Neuron (in vitro differentiated cells): Measurements from ENCODE around the gene TMED4.
"Not testable (repeated sequence)": the region's sequence is repeated elsewhere in the genome, so short reads cannot be mapped to it uniquely, and the experiment has no call there.

Experiments used
- H2AFZ ChIP-seq: one replicate; pipeline ENCODE4 v1.6.1; 2013; ENCODE audit warnings: low read depth, mild to moderate bottlenecking, inconsistent platforms, low read length, moderate library complexity
- H3K27me3 ChIP-seq: one replicate; pipeline ENCODE4 v1.6.1; 2013; ENCODE audit warnings: low read length; ENCODE audit not compliant: insufficient read depth
- H3K36me3 ChIP-seq: one replicate; pipeline ENCODE4 v1.6.1; 2013; ENCODE audit warnings: low read length; ENCODE audit not compliant: insufficient read depth
- H3K4me1 ChIP-seq: one replicate; pipeline ENCODE4 v1.6.1; 2013; ENCODE audit warnings: low read length; ENCODE audit not compliant: insufficient read depth
- H3K4me3 ChIP-seq: 2 replicates; pipeline ENCODE4 v1.5.1; 2013; ENCODE audit warnings: mild to moderate bottlenecking, low read length, moderate library complexity
- H3K9me3 ChIP-seq: one replicate; pipeline ENCODE4 v1.6.1; 2013; ENCODE audit warnings: low read length

The TMED4 gene

GRCh38 chr7:44572771-44573170 lies 9.3 kb downstream of the TMED4 start:
- peak overlapping the region; percentile 91 for H3K4me3 ChIP-seq
- peaks cover 65% of the 10 kb centered on the region for H3K36me3 ChIP-seq
- H3K27me3 ChIP-seq, result no peaks in the 10 kb centered on the region
- peaks cover 19% of the 10 kb centered on the region for H3K4me1 ChIP-seq
- H2AFZ ChIP-seq, result no peak overlapping the region
- no peaks in the 10 kb centered on the region for H3K9me3 ChIP-seq

DNA sequence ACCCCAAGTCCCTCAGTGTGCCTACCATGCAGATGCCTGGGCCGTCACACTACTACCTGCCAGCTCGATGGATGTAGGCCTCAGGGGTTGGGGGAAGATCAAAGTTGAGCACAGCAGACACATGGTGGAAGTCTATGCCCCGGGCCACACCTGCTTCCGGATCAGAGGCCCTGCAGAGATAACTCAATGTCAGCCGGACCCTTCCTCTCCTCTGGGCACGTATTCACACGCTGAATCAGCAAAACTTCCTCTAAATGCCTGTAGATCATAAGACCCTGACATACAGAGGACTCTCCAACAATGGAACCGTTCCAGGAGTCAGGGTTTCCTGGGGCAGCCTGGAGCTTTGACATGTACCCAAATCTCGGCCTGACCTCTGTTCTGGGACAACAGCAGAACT lies 12.1 kb downstream of the TMED4 start:
- no peaks in the 10 kb centered on the region for H3K9me3 ChIP-seq
- no peak overlapping the region for H2AFZ ChIP-seq
- no peak overlapping the region for H3K4me3 ChIP-seq
- H3K4me1 ChIP-seq, result peaks cover 19% of the 10 kb centered on the region
- H3K27me3 ChIP-seq, result no peaks in the 10 kb centered on the region
- peaks cover 72% of the 10 kb centered on the region for H3K36me3 ChIP-seq

DNA sequence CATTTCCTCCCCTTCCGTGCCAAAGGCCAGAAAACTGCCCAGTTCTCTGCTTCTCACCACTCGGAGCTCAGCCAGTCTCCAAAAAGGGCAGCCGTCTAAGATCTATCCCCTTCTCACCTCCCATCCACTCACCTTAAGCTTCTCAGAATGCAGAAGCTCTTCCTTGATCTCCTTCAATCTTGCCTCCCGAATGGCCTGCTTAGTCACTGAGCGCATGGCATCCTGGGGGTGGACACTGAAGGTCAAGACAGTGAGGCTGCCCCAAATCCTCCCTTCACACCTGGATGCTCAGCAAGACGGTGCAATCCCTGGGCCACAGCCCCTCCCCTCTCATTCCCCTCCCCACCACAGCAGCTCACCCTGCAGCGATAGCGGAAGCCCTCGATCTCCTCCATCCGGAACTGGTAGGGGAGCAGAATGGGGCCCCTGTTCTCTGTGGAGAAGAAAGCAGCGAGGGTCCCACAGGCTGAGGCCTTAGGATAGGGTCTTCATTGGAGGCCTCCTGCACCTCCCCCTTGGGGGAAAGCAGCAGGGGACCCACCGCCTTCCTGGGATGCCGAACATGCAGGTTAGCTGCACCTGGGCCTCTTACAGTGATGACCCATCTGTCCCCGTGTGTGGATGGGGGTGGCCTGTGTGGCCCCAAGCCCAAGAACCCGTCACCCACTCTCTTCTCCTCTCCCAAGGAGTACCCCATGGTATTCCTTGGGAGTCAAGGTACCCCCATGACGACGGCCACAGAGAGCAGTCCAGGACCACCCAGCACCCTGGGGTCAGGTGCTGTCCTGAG lies 13.1 kb downstream of the TMED4 start:
- H3K36me3 ChIP-seq, result peaks cover 80% of the 10 kb centered on the region
- H3K4me3 ChIP-seq, result no peak overlapping the region
- H3K27me3 ChIP-seq, result no peaks in the 10 kb centered on the region
- H2AFZ ChIP-seq, result no peak overlapping the region
- peaks cover 12% of the 10 kb centered on the region for H3K4me1 ChIP-seq
- H3K9me3 ChIP-seq, result no peaks in the 10 kb centered on the region

GRCh38 chr7:44567884-44568283 lies 14.1 kb downstream of the TMED4 start:
- no peak overlapping the region for H2AFZ ChIP-seq
- H3K27me3 ChIP-seq, result no peaks in the 10 kb centered on the region
- peaks cover 80% of the 10 kb centered on the region for H3K36me3 ChIP-seq
- H3K9me3 ChIP-seq, result no peaks in the 10 kb centered on the region
- peaks cover 5% of the 10 kb centered on the region for H3K4me1 ChIP-seq
- H3K4me3 ChIP-seq, result no peak overlapping the region

GRCh38 chr7:44566680-44567079 lies 15.4 kb downstream of the TMED4 start:
- H3K9me3 ChIP-seq, result no peaks in the 10 kb centered on the region
- no peaks in the 10 kb centered on the region for H3K4me1 ChIP-seq
- no peaks in the 10 kb centered on the region for H3K27me3 ChIP-seq
- H3K4me3 ChIP-seq, result no peak overlapping the region
- H3K36me3 ChIP-seq, result peaks cover 68% of the 10 kb centered on the region
- no peak overlapping the region for H2AFZ ChIP-seq

GRCh38 chr7:44565795-44566559 lies 16.1 kb downstream of the TMED4 start:
- Histone ChIP-seq H3K4me1 (no peaks in the 10 kb centered on the region), H2AFZ (no peak overlapping the region), H3K27me3 (no peaks in the 10 kb centered on the region), H3K36me3 (peaks cover 62% of the 10 kb centered on the region), H3K9me3 (no peaks in the 10 kb centered on the region), H3K4me3 (no peak overlapping the region)

DNA sequence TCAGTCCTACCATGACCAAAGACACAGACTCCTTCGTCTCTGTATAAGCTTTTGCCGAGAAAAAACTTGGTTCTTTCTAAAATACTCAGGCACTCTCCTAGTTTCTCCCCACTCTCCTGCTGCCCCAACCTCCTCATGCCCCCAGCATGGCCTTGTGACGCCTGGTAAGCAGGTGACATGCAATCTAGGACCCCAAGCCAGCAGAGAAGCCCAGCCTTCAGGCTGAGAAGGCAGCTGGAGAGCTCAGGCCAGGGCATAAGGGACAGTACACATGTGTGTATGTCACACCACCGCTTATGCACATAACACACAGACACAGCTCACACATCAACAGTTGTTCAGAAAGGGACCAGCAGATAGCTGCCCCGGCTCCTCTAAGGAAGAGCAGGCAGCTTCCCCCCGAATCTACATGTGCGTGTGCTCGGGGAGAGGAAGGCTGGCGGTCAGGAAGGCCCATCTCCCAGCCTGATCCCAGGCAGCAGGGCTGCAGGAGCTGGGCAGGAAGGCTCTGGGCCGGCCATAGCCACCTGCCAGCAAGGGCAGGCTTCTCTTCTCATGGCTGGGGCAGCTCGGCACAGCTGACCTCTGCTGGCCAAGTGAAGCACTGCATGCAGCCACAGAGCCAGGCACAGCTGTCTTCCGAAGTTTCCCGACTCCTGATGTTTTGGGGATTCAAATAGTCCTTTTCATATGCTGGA lies 16.8 kb downstream of the TMED4 start:
- Histone ChIP-seq H3K36me3 (peaks cover 55% of the 10 kb centered on the region), H3K9me3 (no peaks in the 10 kb centered on the region), H3K4me1 (no peaks in the 10 kb centered on the region), H3K4me3 (no peak overlapping the region), H3K27me3 (no peaks in the 10 kb centered on the region), H2AFZ (no peak overlapping the region)

DNA sequence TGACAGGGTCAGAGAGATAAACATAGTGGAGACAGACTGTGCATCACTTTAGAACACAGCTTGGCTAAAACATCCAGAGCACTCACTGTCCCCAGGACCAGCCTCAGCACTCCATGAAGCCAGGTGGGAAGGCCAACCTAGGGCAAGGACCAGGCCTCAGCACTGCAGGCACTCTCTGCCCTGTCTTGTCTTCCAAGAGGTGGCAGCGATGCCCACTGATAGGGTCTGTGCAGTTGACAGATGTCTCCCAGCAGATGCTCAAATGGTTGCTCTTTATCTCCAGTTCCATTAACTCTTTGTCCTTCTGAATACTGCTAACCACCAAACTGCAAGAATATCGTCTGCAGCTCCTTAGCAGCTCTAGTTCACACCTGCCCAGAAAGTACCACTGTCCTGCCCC lies 17.4 kb downstream of the TMED4 start:
- no peak overlapping the region for H2AFZ ChIP-seq
- no peaks in the 10 kb centered on the region for H3K27me3 ChIP-seq
- peaks cover 49% of the 10 kb centered on the region for H3K36me3 ChIP-seq
- no peak overlapping the region for H3K4me3 ChIP-seq
- no peaks in the 10 kb centered on the region for H3K4me1 ChIP-seq
- H3K9me3 ChIP-seq, result no peaks in the 10 kb centered on the region

GRCh38 chr7:44563171-44563679 lies 18.8 kb downstream of the TMED4 start:
- no peaks in the 10 kb centered on the region for H3K9me3 ChIP-seq
- H3K4me3 ChIP-seq, result no peak overlapping the region
- peaks cover 35% of the 10 kb centered on the region for H3K36me3 ChIP-seq
- no peaks in the 10 kb centered on the region for H3K27me3 ChIP-seq
- no peaks in the 10 kb centered on the region for H3K4me1 ChIP-seq
- H2AFZ ChIP-seq, result no peak overlapping the region

DNA sequence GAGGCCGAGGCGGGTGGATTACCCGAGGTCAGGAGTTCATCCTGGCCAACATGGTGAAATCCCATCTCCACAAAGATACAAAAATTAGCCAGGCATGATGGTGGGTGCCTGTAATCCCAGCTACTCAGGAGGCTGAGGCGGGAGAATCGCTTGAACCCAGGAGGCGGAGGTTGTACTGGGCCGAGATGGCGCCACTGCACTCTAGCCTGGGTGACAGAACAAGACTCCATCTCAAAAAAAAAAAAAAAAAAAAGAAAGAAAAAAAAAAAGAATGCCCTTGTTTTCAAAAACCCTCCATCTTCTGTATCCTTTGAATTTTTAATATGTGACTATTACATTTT lies 19.4 kb downstream of the TMED4 start:
- not testable (repeated sequence) for H3K27me3 ChIP-seq, H2AFZ ChIP-seq, H3K4me1 ChIP-seq, H3K9me3 ChIP-seq, H3K4me3 ChIP-seq
- peaks cover 29% of the 10 kb centered on the region for H3K36me3 ChIP-seq

DNA sequence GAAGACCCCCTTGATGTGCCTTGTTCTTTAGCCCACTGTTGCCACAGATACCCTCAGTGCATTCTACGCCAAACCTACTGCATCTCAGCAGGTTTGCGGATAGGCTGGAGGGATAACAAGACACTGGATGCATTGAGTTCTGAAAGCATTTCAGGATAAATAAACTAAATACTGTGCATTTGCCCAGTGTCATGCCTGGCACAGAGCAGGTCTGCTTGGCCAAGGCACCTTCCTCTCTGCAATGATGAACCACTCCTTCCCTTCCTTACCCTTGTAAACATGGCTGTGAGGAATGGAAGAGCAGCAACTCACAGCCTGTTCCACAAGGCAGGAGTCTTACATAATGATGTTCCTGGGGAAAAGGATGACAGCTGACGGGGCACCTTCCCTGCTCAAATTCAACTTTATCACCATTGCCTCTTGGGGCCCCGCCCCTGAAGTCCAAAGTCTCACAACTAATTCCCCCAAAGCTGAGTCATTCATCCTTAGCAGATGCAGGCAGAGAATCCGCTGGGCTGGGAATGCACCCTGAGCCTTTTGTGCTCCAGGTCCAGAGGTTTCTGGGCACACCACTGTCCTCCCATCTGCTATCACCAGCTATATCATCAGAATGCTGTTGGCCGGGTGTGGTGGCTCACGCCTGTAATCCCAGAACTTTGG lies 19.9 kb downstream of the TMED4 start:
- Histone ChIP-seq H3K36me3 (peaks cover 24% of the 10 kb centered on the region), H3K4me3 (no peak overlapping the region), H2AFZ (no peak overlapping the region), H3K9me3 (no peaks in the 10 kb centered on the region), H3K4me1 (no peaks in the 10 kb centered on the region), H3K27me3 (no peaks in the 10 kb centered on the region)

DNA sequence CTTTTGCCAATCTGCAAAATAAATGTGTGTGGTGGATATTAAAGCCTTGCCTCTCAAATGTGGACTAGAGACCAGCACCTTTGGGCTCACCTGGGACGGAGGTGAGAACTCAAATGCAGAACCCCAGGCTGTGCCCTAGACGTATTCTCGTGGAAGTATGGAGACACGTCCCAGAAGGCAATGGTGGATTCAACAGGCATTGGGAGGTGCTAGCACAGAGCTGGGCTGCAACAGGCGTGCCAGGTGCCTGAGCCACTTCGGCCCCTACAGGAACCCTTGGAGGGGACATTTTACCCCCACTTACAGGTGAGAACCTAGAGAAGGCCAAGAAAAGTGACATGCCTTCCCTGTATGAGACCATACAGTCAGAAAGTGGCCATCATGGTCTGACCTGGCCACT lies 20.6 kb downstream of the TMED4 start:
- Histone ChIP-seq H3K4me3 (no peak overlapping the region), H3K27me3 (no peaks in the 10 kb centered on the region), H3K36me3 (peaks cover 19% of the 10 kb centered on the region)

GRCh38 chr7:44559485-44559884 lies 22.5 kb downstream of the TMED4 start:
- no peaks in the 10 kb centered on the region for H3K9me3 ChIP-seq
- H3K36me3 ChIP-seq, result peaks cover 6% of the 10 kb centered on the region
- H3K4me3 ChIP-seq, result no peak overlapping the region
- no peaks in the 10 kb centered on the region for H3K4me1 ChIP-seq
- no peaks in the 10 kb centered on the region for H3K27me3 ChIP-seq
- H2AFZ ChIP-seq, result no peak overlapping the region

More for the DNA sequence above, 20.6 kb downstream of the TMED4 start:
- H3K9me3 ChIP-seq, result no peaks in the 10 kb centered on the region
- H2AFZ ChIP-seq, result no peak overlapping the region
- no peaks in the 10 kb centered on the region for H3K4me1 ChIP-seq
